GM18508 (cell line): ENCODE results near the gene SPATA21.

Experiments used
- ATAC-seq: cut with Tn5 transposase; IDR thresholded peaks from one replicate; pipeline ENCODE4 v1.9.1; 2021; ENCODE audit warnings: moderate number of reproducible peaks; ENCODE audit not compliant: insufficient read depth, unreplicated experiment

The SPATA21 gene

DNA sequence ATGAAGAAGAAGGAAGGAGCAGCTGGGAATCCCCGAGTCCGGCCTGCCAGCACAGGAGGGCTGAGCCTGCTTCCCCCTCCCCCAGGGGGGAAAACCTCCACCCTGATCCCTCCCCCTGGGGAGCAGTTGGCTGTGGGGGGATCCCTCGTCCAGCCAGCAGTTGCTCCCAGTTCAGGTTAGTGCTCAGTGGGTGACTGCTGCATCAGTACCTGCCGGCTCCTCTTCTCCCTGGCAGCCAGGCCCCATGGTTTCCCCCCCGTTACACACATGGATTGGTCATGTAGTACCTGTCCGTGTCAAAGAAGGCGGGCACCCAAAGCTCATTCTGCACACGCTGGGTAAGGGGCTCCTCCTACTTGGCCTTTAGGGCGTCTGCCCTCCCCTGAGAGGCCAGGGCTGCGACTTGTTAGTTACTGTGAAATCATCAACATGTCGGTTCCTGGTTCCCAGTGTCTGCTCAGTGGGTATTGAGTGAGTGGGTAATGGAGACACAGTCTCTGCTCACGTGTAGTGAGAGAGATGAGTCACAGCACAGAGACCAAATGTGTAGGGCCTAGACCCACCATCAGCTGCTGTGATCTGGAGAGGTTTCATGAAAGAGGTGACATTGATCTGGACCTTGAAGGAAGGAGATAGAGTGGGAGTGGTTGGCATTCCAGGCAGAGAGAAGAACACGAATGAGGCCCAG is 14.8 kb upstream of the SPATA21 start:
- no peak for ATAC-seq

DNA sequence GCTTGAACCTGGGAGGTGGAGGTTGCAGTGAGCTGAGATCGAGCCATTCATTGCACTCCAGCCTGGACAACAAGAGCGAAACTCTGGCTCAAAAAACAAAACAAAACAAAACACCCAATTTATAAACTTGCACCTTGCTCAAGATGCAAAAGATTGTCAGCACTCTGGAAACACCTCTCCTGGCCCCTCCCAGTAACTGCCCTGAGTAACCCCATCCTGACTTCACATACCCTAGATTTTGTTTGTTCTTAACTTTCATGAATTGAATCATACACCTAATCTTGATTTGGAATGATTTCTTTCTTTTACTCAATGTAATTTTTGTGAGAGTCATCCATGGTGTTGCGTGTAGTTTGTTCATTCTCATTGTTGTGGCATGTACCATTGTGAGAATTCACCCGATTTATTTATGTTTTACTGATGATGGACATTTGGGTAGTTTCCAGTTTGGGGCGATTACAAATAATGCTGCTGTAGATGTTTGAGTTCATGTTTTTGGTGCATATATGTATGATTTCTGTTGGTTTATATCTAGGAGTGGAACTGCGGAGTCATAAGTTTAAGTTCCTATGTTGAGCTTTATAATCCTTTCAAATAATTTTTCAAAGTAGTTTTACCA is 13.7 kb upstream of the SPATA21 start:
- no peak for ATAC-seq

DNA sequence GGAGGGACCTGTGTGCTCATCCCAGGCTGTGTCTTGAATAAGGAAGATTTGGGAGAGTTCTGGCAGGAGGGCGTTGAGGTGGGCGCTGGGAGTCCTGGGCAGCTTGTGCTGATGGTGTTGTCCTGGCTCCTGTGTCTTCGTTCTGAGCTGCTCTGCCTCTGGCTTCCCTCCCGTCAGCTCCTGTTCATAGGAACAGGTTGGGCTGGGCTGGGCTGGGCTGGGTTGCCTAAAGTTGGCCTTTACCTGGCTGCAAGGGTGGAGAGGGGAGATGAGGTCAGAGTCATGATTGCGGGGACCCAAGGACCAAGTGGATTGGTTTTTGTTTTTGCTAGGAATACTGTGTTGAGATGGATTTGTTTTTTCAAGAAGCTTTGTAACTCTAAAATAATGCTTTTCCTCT is 12.4 kb upstream of the SPATA21 start:
- ATAC-seq = no peak

DNA sequence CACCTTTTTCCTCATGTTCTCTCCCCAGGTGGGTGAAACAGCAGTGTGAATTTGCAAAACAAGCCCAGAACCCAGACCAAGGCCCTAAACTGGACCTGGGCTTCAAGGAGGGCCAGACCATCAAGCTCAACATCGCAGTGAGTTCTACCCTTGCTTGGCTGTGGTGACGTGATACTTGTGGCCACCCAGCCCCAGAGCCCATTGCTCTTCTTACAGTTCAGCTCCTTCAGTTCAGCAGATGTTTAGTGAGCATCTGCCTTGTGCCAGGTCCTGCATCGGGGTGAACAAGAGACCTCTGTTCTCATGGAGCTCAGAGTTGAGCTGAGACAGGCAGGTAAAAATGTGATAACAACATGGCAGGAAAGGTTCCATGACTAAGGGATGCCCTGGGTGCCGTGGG is 11.8 kb upstream of the SPATA21 start:
- ATAC-seq = no peak

DNA sequence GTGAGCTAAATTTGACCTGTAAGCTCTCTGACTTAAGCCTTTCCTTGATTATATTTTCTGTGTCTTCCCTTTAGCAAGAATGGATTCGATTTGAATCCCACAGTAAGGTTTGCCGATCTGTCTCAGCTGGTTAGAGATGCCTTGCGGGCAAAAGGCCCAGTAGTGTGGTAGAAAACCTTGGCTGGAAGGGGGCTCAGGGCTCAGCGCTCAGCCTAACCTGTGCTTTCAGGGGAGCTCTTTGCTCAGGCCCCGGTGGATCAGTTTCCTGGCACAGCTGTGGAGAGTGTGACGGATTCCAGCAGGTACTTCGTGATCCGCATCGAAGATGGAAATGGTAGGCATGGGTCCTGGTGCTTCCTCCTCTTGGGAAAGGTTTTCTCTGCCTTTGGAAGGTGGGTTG is 10.4 kb upstream of the SPATA21 start:
- no peak for ATAC-seq

DNA sequence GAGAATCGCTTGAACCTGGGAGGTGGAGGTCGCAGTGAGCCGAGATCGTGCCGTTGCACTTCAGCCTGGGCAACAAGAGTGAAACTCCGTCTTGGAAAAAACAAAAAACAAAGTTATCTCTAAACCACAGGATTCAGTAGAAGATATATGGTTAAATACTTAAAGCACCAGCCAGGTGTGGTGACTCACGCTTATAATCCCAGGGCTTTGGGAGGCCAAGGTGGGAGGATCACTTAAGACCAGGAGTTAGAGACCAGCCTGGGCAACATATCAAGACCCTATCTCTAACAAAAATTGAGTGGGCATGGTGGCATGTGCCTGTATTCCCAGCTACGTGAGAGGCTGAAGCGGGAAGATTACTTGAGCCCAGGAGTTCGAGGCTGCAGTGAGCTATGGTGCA is 8.9 kb upstream of the SPATA21 start:
- no peak for ATAC-seq

DNA sequence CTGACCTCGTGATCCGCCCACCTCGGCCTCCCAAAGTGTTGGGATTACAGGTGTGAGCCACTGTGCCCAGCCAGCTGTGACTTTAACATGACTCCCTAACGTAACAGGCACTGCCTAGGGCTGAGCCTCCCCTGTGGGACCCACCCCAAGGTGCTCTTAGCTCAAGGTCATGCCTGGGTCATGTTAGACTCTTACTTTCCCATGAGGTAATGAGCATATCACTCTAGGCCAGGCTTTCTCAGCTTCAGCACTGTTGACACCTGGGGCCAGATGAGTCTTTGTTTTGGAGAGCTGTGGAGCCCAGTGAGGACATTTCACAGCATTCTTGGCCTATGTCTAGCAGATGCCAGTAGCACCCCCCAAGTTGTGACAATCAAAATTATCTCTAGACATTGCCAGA is 7.8 kb upstream of the SPATA21 start:
- no peak for ATAC-seq

DNA sequence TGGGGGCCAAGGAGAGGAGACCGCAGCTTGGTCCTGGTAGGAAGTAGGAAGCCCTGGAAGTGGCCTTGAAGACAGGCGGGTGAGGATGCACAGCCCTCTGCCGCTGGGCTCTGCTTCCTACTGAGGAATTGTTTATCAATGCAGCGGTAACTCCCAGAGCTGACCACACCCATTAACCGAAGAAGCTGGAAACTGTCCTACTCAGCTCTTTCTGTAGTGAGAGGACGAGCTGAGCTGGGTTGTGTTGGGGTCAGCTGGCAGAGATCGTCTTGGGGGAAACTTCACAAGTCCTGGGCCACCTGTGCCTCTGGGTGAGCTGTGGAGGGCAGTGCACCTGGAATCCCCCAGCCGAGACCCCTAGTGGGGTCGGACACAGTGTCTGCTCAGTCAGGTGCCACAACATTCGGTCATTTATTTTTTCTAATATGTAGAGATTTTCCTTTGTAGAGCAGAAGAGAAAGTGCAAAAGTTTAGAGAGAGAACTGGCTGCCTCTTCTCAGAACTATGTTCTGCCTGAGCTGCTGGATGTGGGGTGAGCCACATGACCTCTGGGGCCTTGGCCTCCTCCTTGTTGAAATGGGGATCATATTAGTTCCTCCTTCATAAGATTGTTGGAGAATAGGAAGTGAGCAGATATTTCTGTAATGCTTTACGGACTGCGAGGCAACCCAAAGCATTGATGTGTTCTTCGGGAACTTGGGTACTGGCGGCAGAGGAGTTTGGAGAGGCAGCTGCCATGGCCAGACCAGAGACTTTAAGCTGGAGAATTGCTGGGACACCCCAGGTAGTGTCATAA is 6.9 kb upstream of the SPATA21 start:
- no peak for ATAC-seq

DNA sequence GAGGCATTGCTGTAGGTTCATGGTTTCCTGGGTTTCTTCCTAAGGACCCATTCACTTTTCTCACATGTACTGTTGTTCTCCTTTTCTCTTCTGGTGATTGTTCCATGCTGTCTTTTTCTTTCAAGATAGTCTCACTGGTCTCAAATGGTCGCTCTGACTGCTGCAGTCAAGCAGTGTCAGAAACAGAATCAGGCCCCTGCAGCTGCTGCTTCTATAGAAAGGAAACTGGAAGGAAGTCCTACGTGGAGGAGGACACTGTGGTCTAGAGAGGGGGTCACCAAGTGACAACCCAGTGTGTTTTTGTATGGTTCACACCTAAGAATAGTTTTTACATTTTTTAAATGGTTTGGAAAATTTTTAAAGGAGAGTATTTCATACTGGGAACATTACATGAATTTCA is 5.7 kb upstream of the SPATA21 start:
- no peak for ATAC-seq

DNA sequence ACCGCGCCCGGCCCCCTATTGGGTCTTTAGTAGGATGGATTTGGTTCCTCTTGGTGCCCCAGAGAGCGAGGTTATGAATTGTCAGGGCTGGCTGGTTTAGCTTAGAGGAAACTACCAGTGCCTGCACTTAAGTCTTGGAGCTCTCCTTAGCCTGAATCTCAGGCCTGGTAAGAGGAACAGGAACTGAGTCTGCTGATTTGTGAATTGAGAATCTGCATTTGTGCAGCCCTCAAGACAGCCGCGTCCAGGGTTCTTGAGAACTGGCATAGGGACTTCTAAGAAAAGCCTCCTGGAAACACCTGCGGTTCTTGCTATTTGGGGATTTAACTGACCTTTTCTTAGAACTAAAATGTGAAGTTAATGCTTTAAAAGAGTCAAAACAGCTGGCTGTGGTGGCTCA is 5.0 kb upstream of the SPATA21 start:
- ATAC-seq = no peak

DNA sequence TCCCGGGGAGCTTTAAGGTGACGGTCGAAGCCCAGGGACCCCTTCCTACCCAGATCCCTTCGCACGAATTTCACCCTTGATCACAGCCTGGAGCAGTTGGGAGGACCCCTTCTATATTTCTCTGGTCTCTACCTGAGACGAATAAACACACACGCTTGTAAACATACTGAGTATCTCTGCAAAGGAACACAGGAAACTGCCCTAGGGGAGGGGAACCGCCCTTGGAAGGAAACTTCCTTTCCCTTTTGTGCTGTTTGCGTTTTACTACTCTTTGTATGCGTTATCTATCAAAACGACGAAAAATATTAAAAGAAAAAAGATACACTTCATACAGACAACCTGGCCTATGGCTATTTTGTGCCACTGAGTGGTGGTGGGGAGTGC is 4.0 kb upstream of the SPATA21 start:
- ATAC-seq = no peak

DNA sequence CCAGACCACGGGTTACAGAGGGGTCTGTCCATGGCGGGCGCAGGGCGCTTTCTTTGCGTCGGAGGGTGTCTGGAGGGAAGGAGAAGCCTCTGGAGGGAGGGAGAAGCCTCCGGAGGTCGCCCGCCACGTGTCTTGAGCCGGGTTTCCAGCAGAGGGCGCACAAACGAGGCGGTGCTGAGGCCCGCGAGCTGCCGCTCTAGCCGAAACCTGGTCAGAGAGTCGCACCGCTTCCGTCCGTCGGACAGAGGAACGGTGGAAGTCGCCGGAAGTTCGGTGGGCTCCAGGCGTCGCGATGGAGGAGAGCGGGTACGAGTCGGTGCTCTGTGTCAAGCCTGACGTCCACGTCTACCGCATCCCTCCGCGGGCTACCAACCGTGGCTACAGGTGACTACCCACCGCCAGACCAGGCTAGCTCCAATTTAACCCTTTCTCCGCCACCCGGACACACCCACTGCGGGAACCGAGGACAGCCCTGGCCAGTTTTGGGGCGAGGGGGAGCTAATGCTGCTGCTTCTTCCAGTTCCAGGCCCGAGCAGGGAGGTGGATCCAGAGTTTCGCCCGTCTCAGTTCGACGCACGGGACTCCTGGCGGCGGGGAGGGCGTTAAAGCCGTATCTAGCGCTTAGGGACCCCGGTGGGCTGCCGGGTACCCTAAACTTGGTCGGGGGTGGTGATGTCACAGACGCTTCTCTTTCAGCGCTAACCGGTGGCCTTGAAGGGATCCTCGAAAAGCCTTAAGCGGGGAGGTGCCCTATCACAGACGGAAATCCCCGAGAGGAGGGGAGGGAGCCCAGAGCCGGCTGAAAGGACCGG is 3.5 kb upstream of the SPATA21 start, which contains the start of gene NECAP2:
Gene NECAP2 (plus strand): TSS at position 255 of the 812 bp plus-strand sequence. CDS start 38 bp downstream, at position 293.
- ATAC-seq = no peak

DNA sequence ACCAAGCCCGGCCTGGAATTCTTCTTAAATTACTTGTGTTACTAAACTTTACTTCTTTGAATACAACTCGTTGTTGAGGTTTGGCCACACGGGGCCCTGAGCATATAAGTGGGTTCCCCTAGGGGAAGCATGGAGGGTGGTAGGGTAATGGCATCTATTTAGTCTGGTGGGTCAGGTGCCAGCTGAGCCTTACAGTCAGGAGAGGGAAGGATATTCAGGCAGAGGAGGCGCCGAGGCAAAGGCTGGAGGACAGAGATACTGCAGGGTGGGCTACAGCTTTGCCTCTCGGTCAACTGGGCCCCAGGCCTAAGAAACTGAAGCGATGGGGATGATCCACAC is 2.9 kb upstream of the SPATA21 start:
- no peak for ATAC-seq

DNA sequence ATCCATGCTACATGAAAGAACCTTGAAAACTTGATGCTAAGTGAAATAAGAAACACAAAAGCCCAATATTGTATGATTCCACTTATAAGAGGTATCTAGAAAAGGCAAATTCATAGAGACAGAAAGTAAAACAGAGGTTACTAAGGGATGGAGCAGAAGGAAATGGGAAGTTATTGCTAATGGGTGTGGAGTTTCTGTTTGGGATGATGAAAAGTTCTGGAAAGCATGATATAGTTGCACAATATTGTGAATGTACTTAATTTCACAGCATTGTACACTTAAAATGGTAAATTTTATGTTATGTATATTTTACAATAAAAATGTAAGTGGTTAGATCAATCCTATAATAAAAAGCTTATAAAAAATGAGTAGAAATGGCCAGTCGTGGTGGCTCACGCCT is 1.7 kb upstream of the SPATA21 start:
- no peak for ATAC-seq

DNA sequence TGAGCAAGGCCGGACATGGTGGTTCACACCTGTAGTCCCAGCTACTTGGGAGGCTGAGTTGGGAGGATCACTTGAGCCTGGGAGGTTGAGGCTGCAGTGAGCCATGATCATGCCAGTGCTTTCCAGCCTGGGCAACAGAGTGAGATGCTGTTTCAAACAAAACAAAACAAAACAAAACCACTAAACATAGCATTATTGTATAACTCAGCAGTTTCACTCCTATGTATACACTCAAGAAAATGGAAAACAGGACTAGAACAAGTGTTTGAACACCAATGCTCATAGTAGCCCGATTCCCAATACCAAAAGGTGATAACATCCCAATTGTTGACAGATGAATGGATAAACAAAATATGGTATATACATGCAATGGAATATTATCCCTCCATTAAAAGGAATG is 1.3 kb upstream of the SPATA21 start:
- ATAC-seq = no peak

DNA sequence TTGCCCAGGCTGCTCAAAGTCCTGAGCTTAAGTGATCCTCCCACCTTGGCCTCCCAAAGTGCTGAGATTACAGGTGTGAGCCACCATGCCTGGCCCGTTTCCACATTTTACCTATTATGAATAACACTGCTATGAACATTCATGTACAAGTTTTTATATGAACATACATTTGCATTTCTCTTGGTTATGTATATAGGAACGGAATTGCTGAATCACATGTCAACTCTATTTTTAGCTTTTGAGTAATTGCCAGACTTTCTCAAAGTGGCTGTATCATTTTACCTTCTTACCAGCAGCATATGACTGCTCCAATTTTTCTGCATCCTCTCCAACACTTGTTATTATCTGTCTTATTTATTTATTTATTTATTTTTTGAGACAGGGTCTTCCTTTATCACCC is 2.7 kb downstream of the SPATA21 start:
- ATAC-seq = no peak

DNA sequence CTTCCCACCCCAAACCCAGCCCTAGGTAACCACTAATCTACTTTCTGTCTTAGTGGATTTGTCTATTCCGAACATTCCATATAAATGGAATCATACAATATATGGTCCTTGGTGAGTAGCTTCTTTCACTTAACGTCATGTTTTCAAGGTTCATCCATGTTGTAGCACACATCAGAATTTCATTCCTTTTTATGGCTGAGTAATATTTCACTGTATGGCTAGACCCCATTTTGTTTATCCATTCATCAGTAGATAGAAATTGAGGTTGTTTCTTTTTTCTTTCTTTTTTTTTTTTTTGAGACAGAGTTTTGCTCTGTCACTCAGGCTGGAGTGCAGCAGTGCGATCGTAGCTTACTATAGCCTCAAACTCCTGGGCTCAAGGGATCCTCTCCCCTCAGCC is 3.2 kb downstream of the SPATA21 start:
- no peak for ATAC-seq

DNA sequence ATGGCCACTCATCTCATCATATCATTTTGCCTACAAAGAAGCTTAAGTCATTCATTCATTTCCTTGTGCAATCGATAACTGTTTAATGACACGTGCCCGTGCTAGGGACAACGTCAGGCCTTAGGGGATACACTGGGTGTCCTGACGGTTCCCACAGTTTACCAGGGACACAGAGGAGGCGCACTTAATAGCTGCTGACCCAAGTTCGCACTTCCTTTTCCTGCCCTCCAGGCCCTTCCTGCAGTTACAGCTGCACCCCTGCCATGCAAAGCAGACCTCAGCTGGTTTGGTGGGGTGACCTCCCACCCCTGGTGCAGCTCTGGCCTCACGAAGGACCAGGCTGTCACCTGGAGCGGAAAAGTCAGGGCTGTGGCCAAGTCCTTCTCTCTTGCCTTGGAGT is 4.2 kb downstream of the SPATA21 start:
- no peak for ATAC-seq

DNA sequence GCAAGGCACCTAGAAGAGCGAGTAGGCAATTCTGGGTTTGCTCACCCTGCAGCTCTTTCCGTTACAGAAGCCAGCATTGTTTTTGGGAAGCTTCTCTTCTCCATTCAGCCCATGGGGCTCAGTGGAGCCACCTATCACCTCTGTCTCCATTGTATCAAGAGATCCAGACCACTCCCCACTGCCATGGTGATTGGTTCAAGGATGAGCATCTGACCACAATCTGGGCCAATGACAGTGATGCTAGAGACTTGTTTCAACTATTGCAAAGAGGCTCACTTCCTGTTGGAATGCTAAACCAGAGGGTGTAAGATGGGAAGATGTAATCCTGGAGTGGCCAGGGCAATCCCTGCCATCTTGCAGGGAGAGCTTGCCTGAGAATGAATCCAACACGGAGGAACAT is 6.6 kb downstream of the SPATA21 start:
- no peak for ATAC-seq

DNA sequence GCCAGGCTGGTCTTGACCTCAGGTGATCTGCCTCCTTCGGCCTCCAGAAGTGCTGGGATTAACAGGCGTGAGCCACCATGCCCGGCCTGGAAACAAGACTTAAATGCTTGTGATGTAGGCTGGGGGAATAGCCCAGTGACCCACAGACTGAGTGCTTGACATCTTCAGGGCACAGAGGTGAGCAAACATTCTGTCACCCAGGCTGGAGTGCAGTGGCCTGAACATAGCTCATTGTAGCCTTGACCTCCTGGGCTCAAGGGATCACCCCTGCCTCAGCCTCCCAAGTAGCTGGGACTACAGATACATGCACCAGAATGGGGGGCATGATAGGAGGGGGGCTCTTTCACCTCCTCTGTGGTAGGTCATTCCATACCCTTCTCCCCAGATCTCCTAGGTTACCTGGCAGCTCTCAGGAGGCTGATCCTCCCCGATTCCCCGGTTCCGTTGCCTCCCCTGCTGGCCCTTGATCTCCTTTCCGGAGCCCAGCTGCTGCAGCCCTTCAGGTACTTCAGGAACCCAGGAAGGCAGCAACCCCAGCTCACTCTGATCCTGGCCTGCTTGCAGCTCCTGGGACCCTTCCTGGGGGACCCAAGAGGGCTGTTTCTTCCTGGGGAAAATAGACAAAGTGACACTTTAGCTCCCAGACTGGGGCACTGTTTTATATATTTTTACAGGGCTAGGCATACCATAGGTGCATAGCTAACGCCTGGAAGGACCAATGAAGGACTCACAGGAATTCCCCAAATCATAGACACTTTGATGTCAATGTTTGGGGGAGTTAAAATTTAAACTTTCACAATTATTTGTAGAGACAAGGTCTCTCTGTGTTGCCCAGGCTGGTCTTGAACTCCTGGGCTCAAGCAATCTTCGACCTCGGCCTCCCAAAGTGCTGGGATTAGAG is 11.8 kb downstream of the SPATA21 start:
- no peak for ATAC-seq
